ENCODE data around the gene C17orf75. TPM values are rescaled to one million over a fixed set of nuclear protein-coding genes. Genes with fewer than 3 reads are reported as not detected.
"Not testable (repeated sequence)": the region's sequence is repeated elsewhere in the genome, so short reads cannot be mapped to it uniquely, and the experiment has no call there.

The C17orf75 gene
- total and polyA plus RNA-seq, 2 experiments from 2014 or later = 11.1 to 14.7 TPM

DNA sequence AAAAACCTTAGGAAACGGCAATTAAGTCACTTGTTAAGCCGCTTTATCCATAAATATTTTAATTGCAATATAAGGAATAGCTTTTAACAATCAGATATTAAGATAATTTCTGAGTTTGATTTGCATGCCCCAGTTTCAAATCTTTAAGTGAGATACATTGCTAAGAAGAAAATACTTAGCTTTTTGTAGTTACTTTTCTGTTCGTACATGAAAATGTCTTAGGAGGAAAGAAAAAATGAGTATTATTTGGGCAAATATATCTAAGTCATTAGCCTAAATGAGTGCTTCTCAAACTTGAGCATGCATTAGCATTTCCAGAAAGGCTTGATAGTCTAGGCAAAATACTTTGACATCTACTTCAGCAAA, 14.4 kb upstream of the C17orf75 start:
- H3K9me2 ChIP-seq (ENCODE audit: insufficient read depth) = no peaks in the 10 kb centered on the region
- H3K4me1 ChIP-seq (ENCODE audit: insufficient read depth) = peaks cover 30% of the 10 kb centered on the region
- peak overlapping the region; percentile 25 for H3K4me2 ChIP-seq (ENCODE audit: unreplicated experiment)
- no peaks in the 10 kb centered on the region for H3K9me3 ChIP-seq (ENCODE audit: low read depth)
- peaks cover 100% of the 10 kb centered on the region for H3K79me2 ChIP-seq (ENCODE audit: insufficient read depth)
- peaks cover 28% of the 10 kb centered on the region for H3F3A ChIP-seq (ENCODE audit: insufficient read depth)
- H2AFZ ChIP-seq = no peak overlapping the region
- H4K20me1 ChIP-seq (ENCODE audit: insufficient read depth) = peaks cover 47% of the 10 kb centered on the region
- no peak overlapping the region for H3K9ac ChIP-seq
- TF ChIP-seq EZH2phosphoT487 (IDR thresholded peaks at IDR 0.05; ENCODE audit: insufficient read depth, low read depth) (no peak), EZH2 (IDR thresholded peaks at IDR 0.05; ENCODE audit: insufficient read depth, poor library complexity, severe bottlenecking) (no peak)
- no peak overlapping the region for H3K27ac ChIP-seq
- 0 out of 2 replicates have a peak overlapping the region, but pooled peaks have one; percentile 6 for H3K4me3 ChIP-seq
- no peaks in the 10 kb centered on the region for H3K27me3 ChIP-seq (replicated peaks; ENCODE audit: insufficient read depth)
- DNase-seq = no peak
- H3K36me3 ChIP-seq (ENCODE audit: low read depth) = peaks cover 76% of the 10 kb centered on the region
- in situ Hi-C loops (cut with MboI) = no loop called here
- 82 to 84% methylated on average over 3 of the region's 3 CpGs for WGBS, 2 experiments (ENCODE audit: low coverage in 1 of 2, low lambda C conversion rate in 2 of 2, missing lambda C conversion rate in 2 of 2)

DNA sequence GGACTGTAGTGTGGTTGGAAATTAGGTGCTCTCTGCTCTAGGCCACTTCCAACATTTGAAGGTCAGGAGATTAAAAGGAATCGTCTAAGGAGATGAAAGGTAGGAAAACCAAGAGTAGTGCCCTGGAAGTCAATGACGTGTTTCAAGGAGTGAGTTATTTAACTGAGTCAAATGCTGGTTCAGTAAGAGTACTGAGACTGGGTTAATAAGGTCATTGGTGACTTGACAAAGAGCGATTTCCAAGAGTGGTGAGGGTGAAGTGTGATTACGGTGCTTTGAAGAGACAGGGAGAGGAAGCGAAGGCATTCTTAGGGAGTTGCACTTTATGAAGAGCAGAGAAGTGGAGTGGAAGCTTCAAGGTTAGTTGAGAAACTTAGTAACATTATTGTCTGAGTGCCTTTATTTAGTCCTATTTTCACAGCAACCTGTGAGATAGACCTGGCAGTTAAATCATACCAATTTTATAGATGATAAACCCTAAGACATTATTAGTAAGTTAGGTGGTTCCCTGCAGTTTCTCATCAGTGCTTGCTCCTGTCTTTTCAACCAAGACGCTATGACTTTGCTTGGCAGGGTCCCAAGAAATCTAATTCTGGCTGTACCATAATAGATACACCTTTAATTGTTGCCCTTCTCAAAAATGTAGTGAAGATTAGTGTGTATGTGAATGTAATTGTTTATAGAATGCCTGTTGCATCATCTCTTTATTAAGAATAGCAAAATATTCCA, 13.8 kb upstream of the C17orf75 start:
- H3K27ac ChIP-seq = no peak overlapping the region
- peaks cover 30% of the 10 kb centered on the region for H3K4me1 ChIP-seq (ENCODE audit: insufficient read depth)
- no peak overlapping the region for H3K9ac ChIP-seq
- peak overlapping the region; percentile 25 for H3K4me2 ChIP-seq (ENCODE audit: unreplicated experiment)
- WGBS, 2 experiments (ENCODE audit: low coverage in 1 of 2, low lambda C conversion rate in 2 of 2, missing lambda C conversion rate in 2 of 2) = 77 to 78% methylated on average over 6 of the region's 6 CpGs
- no peak overlapping the region for H2AFZ ChIP-seq
- TF ChIP-seq EZH2 (IDR thresholded peaks at IDR 0.05; ENCODE audit: insufficient read depth, poor library complexity, severe bottlenecking) = no peak
- no peak for TF ChIP-seq EZH2phosphoT487 (IDR thresholded peaks at IDR 0.05; ENCODE audit: insufficient read depth, low read depth)
- H3K27me3 ChIP-seq (replicated peaks; ENCODE audit: insufficient read depth) = no peaks in the 10 kb centered on the region
- no peaks in the 10 kb centered on the region for H3K9me3 ChIP-seq (ENCODE audit: low read depth)
- peaks cover 53% of the 10 kb centered on the region for H4K20me1 ChIP-seq (ENCODE audit: insufficient read depth)
- peaks cover 100% of the 10 kb centered on the region for H3K79me2 ChIP-seq (ENCODE audit: insufficient read depth)
- DNase-seq = peak; percentile 23
- H3K4me3 ChIP-seq = 0 out of 2 replicates have a peak overlapping the region, but pooled peaks have one; percentile 6
- H3K36me3 ChIP-seq (ENCODE audit: low read depth) = peaks cover 70% of the 10 kb centered on the region
- H3K9me2 ChIP-seq (ENCODE audit: insufficient read depth) = no peaks in the 10 kb centered on the region
- H3F3A ChIP-seq (ENCODE audit: insufficient read depth) = peaks cover 32% of the 10 kb centered on the region
- in situ Hi-C loops (cut with MboI) = no loop called here

- H3K27me3 ChIP-seq (replicated peaks; ENCODE audit: insufficient read depth); H3K9ac ChIP-seq; DNase-seq; H3K27ac ChIP-seq; H3K9me2 ChIP-seq (ENCODE audit: insufficient read depth); H2AFZ ChIP-seq; H3K9me3 ChIP-seq (ENCODE audit: low read depth); in situ Hi-C loops (cut with MboI): not testable (repeated sequence)
- peaks cover 92% of the 10 kb centered on the region for H3K79me2 ChIP-seq (ENCODE audit: insufficient read depth)
- 75 to 85% methylated on average over 9 of the region's 9 CpGs for WGBS, 2 experiments (ENCODE audit: low coverage in 1 of 2, low lambda C conversion rate in 2 of 2, missing lambda C conversion rate in 2 of 2)
- H3K4me1 ChIP-seq (ENCODE audit: insufficient read depth) = peaks cover 30% of the 10 kb centered on the region
- H3F3A ChIP-seq (ENCODE audit: insufficient read depth) = peaks cover 29% of the 10 kb centered on the region
- H3K4me3 ChIP-seq = peak overlapping the region; percentile 98
- peaks cover 41% of the 10 kb centered on the region for H3K36me3 ChIP-seq (ENCODE audit: low read depth)
- H3K4me2 ChIP-seq (ENCODE audit: unreplicated experiment) = peak overlapping the region; percentile 86
- H4K20me1 ChIP-seq (ENCODE audit: insufficient read depth) = peaks cover 44% of the 10 kb centered on the region
These were observed 10.8 kb upstream of the C17orf75 start for GRCh38 chr17:32352734-32353133.

- Histone ChIP-seq H3K79me2 (ENCODE audit: insufficient read depth) (peaks cover 73% of the 10 kb centered on the region), H3K9me2 (ENCODE audit: insufficient read depth) (no peaks in the 10 kb centered on the region), H3K4me2 (ENCODE audit: unreplicated experiment) (peak overlapping the region; percentile 86), H3F3A (ENCODE audit: insufficient read depth) (peaks cover 25% of the 10 kb centered on the region), H3K36me3 (ENCODE audit: low read depth) (peaks cover 38% of the 10 kb centered on the region), H2AFZ (peak overlapping the region; percentile 87), H3K27ac (peak overlapping the region; percentile 99), H3K4me1 (ENCODE audit: insufficient read depth) (peaks cover 22% of the 10 kb centered on the region), H4K20me1 (ENCODE audit: insufficient read depth) (peaks cover 33% of the 10 kb centered on the region), H3K9me3 (ENCODE audit: low read depth) (no peaks in the 10 kb centered on the region), H3K9ac (peak overlapping the region; percentile 99), H3K4me3 (peak overlapping the region; percentile 98), H3K27me3 (replicated peaks; ENCODE audit: insufficient read depth) (no peaks in the 10 kb centered on the region)
- peak; percentile 91 for DNase-seq
- WGBS, 2 experiments (ENCODE audit: low coverage in 1 of 2, low lambda C conversion rate in 2 of 2, missing lambda C conversion rate in 2 of 2) = 1 to 2% methylated on average over 20 of the region's 20 CpGs
- no peak for TF ChIP-seq EZH2phosphoT487 (IDR thresholded peaks at IDR 0.05; ENCODE audit: insufficient read depth, low read depth)
- in situ Hi-C loops (cut with MboI) = no loop called here
These were observed 8.9 kb upstream of the C17orf75 start for GRCh38 chr17:32350666-32351418.
